ENCODE measurements around the gene NT5C1A.

Gene NT5C1A

DNA sequence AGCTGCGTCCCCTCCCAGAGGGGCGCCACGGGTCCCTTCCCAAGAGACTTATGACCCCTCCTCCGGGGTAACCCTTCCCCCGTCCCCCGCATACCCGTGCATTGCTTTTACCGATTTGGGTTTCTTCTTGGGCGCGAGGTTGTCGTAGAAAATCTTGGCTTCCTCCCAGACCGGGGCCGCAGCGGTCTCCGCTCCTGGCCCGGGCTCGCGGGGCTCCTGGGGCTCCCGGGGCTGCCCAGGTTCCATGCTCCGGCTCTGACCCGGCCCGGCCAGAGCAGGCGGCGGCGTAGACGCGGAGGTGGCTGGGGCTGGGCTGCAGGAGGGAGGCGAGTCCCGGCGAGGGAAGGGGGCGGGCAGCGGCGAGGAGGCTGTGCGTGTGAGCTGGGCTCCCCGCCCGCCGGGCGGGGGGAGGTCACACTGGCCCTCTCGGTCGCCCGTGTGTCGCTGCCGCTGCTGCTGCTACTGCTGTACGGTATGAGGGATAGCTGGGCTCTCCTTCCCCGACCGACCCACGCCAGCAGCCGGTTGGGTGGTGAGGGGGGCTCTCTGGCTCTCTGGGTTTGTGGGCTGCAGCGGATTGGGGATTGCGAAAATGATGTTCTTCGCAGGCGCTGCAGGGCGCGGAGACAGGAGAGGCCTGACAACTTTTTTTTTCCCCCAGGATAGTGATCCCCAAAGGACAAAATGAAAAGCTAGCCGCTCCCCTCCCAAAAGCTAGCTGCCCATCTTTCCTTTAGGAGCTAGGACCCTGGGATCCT is at the start of gene NT5C1A:
Gene NT5C1A (minus strand): TSS at position 315 of the 758 bp plus-strand sequence. CDS start 69 bp downstream, at position 246.
- no peak for DNase-seq (ENCODE audit: low read depth in 2 of 2)

GRCh38 chr1:39721664-39722063 is 49.8 kb upstream of the NT5C1A start:
- no peak for DNase-seq (ENCODE audit: low read depth in 2 of 2)

- DNase-seq (ENCODE audit: low read depth in 2 of 2), result no peak
Observed at GRCh38 chr1:39720094-39720999, 48.4 kb upstream of the NT5C1A start.

GRCh38 chr1:39717809-39718208 is 45.9 kb upstream of the NT5C1A start:
- no peak for DNase-seq (ENCODE audit: low read depth in 2 of 2)

- DNase-seq (ENCODE audit: low read depth in 2 of 2), result no peak
Observed at GRCh38 chr1:39713557-39713956, 41.6 kb upstream of the NT5C1A start.

DNA sequence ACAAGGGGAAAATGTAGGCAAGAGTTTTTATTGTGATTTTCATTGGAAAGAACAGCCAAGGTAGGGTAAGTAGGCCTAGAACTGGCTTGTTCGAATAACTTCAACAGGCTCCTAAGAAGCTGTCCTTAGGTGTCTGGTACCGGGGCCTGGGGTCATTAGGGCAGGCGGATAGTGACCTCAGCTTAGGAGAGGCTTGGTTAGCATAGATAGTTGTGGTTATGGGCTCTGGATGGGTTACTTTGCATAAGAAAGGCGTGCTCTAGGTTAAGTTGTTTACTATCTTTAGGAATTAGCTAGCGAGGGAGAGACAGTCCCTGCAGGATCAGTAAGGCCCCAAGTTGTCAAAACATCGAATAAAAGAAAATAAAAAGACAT is 40.0 kb upstream of the NT5C1A start:
- DNase-seq (ENCODE audit: low read depth in 2 of 2), result no peak

DNA sequence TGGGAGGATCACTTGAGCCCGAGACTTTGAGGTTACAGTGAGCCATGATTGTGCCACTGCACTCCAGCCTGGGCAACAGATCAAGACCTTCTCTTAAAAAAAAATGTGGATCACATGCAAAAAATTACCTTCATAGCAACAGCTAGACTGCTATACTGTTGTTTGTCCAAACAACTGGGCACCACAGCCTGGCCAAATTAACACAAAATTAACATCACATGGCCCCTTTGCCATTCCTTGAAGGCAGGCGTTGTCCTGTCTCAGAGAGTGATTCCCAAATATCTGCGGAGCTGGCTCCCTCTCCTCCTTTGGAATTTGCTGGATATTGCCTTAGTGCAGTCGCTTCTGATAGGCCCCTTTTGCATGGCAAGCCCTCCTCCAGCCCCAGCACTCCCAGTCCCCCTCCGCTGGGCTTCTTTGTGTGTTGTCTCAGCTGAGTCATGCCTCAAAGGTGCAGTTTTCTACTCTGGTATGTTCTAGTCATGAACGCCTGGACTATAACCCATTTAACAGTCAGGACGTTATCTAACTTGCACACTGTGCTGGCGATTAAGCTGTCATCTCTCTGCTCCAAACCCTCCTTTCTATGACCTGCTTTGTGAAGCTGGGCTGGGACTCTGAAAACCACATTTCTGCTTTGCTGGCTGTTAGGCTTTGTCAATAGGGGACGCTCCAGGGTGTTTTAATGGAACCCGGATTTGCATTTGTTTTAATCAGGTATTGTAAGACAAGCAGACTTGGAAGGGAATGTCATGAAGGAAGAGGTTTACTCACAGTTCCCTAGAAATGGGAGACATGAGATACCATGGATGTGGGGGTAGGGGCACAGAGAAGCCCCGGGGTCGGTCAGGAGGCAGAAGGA is 39.4 kb upstream of the NT5C1A start:
- DNase-seq (ENCODE audit: low read depth in 2 of 2), result no peak

DNA sequence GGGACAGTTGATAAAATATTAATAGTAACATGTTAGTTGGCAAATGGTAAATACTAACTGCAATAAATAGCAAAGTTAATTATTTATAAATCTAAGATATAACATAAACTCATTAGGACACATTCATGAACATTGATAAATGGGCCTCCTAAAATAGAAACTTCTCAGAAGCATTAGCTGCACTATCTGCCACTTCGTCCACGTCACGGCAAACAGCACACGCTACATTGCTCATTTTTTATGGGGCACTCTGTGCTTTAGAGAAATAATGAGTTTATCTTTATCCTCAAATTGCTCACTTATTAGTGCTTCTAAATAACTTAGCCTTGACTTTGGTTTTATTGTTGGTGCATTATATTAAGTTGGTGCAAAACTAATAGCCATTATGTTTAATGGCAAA is 35.6 kb upstream of the NT5C1A start:
- no peak for DNase-seq (ENCODE audit: low read depth in 2 of 2)

GRCh38 chr1:39704757-39705156 is 32.9 kb upstream of the NT5C1A start:
- DNase-seq (ENCODE audit: low read depth in 2 of 2), result no peak

GRCh38 chr1:39701049-39701439 is 29.1 kb upstream of the NT5C1A start:
- no peak for DNase-seq (ENCODE audit: low read depth in 2 of 2)

GRCh38 chr1:39700348-39700747 is 28.4 kb upstream of the NT5C1A start:
- no peak for DNase-seq (ENCODE audit: low read depth in 2 of 2)

DNA sequence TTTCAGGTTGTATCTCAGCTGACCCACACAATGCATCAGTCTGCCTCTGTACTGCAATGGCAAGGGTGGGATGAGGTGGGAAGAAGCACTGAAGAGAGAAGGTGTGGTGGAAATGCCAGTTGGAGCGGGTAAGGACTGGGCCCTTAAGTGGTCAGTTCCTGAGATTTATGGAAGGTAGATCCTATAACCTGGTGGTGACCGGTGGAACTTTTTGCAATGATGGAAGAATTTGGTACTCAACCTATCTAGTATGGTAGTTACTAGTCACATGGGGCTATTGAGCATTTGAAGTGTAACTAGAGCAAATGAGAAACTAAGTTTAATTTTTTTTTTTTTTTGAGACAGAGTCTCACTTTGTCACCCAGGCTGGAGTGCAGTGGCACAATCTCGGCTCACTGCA is 27.5 kb upstream of the NT5C1A start:
- DNase-seq (ENCODE audit: low read depth in 2 of 2), result no peak

GRCh38 chr1:39698568-39698967 is 26.7 kb upstream of the NT5C1A start:
- DNase-seq (ENCODE audit: low read depth in 2 of 2), result no peak

GRCh38 chr1:39696448-39696847 is 24.5 kb upstream of the NT5C1A start:
- DNase-seq (ENCODE audit: low read depth in 2 of 2), result no peak

GRCh38 chr1:39695016-39695415 is 23.1 kb upstream of the NT5C1A start:
- no peak for DNase-seq (ENCODE audit: low read depth in 2 of 2)

DNA sequence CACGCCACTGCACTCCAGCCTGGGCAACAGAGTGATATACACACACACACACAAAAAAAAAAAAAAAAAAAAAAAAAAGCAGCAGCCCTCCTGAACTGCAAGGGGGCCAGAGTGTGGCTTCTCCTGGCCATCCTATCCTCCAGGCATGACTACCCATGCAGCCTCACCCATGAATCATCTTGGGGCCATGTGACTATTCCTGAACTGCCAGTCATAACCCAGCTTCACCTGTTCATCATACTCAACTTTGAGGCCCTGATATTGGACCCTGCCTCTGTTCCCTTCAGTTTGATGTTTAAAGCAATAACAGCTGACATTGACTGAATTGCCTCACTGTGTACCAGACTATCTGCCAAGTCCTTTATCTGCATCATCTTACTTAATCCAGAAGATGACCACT is 22.1 kb upstream of the NT5C1A start:
- no peak for DNase-seq (ENCODE audit: low read depth in 2 of 2)

DNA sequence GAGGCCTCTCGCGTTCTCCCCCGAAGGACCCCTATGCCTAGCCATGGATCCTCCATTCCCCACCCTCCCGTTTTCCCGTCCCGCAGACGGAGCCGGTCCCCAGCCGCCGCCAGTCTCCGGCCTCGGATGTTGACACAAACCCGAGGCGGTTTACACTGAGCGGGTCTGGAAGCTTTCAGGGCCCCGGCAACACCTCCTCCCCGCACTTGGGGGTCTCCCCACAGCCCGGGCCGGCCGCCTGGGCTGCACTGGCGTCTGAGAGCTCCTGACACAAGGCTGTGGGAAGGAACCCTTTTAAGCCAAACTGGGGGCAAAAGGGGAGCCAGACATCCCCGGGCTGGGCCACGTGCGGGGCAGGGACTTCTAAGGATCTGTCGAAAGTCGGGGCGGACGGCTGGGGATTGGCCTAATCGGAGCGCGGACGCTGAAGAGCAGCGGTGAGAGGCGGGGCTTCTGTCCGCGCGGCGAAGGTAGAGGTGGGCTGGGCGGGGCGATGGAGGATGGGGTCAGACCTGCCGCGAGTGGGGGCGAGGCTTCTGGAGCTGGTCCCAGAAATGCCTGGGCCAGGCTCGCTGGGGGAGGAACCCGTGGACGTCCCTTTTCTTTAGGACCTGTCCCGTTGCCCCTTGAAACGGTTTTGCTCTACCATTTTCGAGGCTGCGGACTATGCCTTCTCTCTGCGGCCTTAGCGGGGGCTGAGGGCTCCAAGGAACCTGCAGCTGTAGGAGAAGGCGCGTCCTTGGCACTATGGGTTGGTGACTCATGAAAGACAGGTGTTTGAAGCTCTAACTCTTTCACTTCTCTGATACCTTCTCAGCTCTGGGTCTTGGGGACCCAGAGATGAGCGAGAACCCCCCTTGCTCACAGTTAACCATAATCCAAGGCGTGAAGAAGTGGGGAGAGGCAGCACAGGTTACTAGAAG is 20.5 kb upstream of the NT5C1A start:
- no peak for DNase-seq (ENCODE audit: low read depth in 2 of 2)

- DNase-seq (ENCODE audit: low read depth in 2 of 2), result peak; percentile 71 to 87
Observed at GRCh38 chr1:39691383-39692151, 19.7 kb upstream of the NT5C1A start, which contains the start of gene HPCAL4. Gene HPCAL4, minus strand, starts transcription at chr1:39691433. Its CDS starts 6,830 bp downstream, at chr1:39684603.

- no peak for DNase-seq (ENCODE audit: low read depth in 2 of 2)
Observed at GRCh38 chr1:39690794-39691382, 19.0 kb upstream of the NT5C1A start.

- no peak for DNase-seq (ENCODE audit: low read depth in 2 of 2)
Observed at GRCh38 chr1:39690225-39690624, 18.3 kb upstream of the NT5C1A start.
